HEK293T (cell line): ENCODE measurements around the gene TAF1B.

Experiments
- BHLHE40 ChIP-seq: fragments of 450-650 bp; IDR thresholded peaks from 2 replicates; pipeline ENCODE4 v1.6.1; 2016; ENCODE audit warnings: mild to moderate bottlenecking, moderate library complexity, borderline replicate concordance
- ELF4 ChIP-seq: fragments of 450-650 bp; IDR thresholded peaks from 2 replicates; pipeline ENCODE4 v1.6.1; 2017; ENCODE audit warnings: antibody characterized with exemption
- SP1 ChIP-seq: fragments of 450-650 bp; IDR thresholded peaks from 2 replicates; pipeline ENCODE4 v1.6.1; 2017

DNA sequence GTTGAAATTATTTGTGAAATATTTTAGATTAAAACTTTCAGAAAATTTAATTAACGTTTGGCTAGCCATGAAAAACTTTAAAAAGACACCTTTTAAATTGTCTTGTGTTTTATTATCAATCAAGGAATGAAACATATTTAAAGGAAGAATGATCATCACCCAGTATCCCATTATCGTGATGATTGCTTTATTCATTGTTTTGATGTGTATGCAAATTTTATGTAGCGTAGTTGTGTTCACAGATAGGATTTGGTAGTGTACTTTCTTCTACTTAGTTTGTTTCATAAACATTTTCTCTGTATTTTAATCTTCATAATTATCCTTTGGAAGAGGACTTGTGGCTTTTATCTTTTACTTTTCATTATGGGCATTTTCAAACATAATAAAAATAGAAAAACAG lies 116.0 kb downstream of the TAF1B start:
- TF ChIP-seq ELF4 (no peak), SP1 (no peak), BHLHE40 (no peak)
